Esophagus muscularis mucosa (tissue), 4 donors: ENCODE measurements around the gene CA12.

Experiments
- CTCF ChIP-seq, 3 experiments: fragments of 200-600 bp in 2 of 3; fragments of 450-650 bp in 1 of 3; sonication (generic) in 2 of 3; IDR thresholded peaks; one replicate each; pipeline ENCODE4 v1.5.1; 2017 to 2019; ENCODE audit warnings: antibody characterized with exemption in 3 of 3, mild to moderate bottlenecking in 2 of 3, moderate library complexity in 1 of 3
- EP300 ChIP-seq: sonication (generic); formaldehyde crosslinking; IDR thresholded peaks from one replicate; pipeline ENCODE4 v1.6.1; 2017; ENCODE audit warnings: antibody characterized with exemption
- POLR2A ChIP-seq: fragments of 450-650 bp; IDR thresholded peaks from one replicate; pipeline ENCODE4 v1.6.1; 2017; ENCODE audit warnings: antibody characterized with exemption, moderate library complexity, mild to moderate bottlenecking, low read depth
- POLR2AphosphoS5 ChIP-seq, 2 donors: sonication (generic); formaldehyde crosslinking; IDR thresholded peaks; one replicate each; pipeline ENCODE4 v1.6.1; 2017; ENCODE audit warnings: antibody characterized with exemption in 2 of 2

- TF ChIP-seq CTCF (IDR thresholded peaks at IDR 0.05) (no peak), POLR2A (no peak), POLR2AphosphoS5 (IDR thresholded peaks at IDR 0.05) (no peak), EP300 (no peak)
These were observed 26.9 kb upstream of the CA12 start for GRCh38 chr15:63408524-63408923.
